ENCODE data around the gene PTGR2. TPM values are rescaled to one million over a fixed set of nuclear protein-coding genes. Genes with fewer than 3 reads are reported as not detected.
"Not testable (repeated sequence)": the region's sequence is repeated elsewhere in the genome, so short reads cannot be mapped to it uniquely, and the experiment has no call there.

Gene PTGR2
- total RNA-seq, 1 experiment from 2014 or later, result 10.0 TPM

GRCh38 chr14:73862480-73862879 is 10.8 kb downstream of the PTGR2 start:
- DNase-seq, result no peak
- H4K20me1 ChIP-seq (ENCODE audit: insufficient read depth, low read depth, low read length), result no peaks in the 10 kb centered on the region
- no peaks in the 10 kb centered on the region for H3K27me3 ChIP-seq (ENCODE audit: low read length)
- no peak overlapping the region for H3K4me3 ChIP-seq (ENCODE audit: low read length)
- peaks cover 8% of the 10 kb centered on the region for H3K4me1 ChIP-seq (ENCODE audit: low read length)
- H3K9me2 ChIP-seq (replicated peaks; ENCODE audit: insufficient read depth, low read length), result no peaks in the 10 kb centered on the region
- H3K9ac ChIP-seq (ENCODE audit: low read length), result no peak overlapping the region
- no peak overlapping the region for H2AFZ ChIP-seq (ENCODE audit: low read length)
- H3K4me2 ChIP-seq (ENCODE audit: low read depth, low read length, poor library complexity, severe bottlenecking), result no peak overlapping the region
- H3K27ac ChIP-seq (ENCODE audit: low read length), result no peak overlapping the region
- H3K36me3 ChIP-seq (ENCODE audit: insufficient read depth, low read length), result peaks cover 8% of the 10 kb centered on the region; the same call in 1 of the 2 replicates
- H3K79me2 ChIP-seq (ENCODE audit: low read length), result 0 out of 2 replicates have a peak, but pooled peaks cover 3% of the 10 kb centered on the region
- H3K9me3 ChIP-seq (ENCODE audit: low read length), result no peaks in the 10 kb centered on the region

- no peak for DNase-seq
- Histone ChIP-seq H3K4me1 (ENCODE audit: low read length) (peaks cover 8% of the 10 kb centered on the region), H3K4me2 (ENCODE audit: low read depth, low read length, poor library complexity, severe bottlenecking) (no peak overlapping the region), H3K27me3 (ENCODE audit: low read length) (no peaks in the 10 kb centered on the region), H3K9me2 (replicated peaks; ENCODE audit: insufficient read depth, low read length) (no peaks in the 10 kb centered on the region), H2AFZ (ENCODE audit: low read length) (no peak overlapping the region), H4K20me1 (ENCODE audit: insufficient read depth, low read depth, low read length) (no peaks in the 10 kb centered on the region), H3K27ac (ENCODE audit: low read length) (no peak overlapping the region), H3K9ac (ENCODE audit: low read length) (no peak overlapping the region), H3K4me3 (ENCODE audit: low read length) (no peak overlapping the region), H3K36me3 (ENCODE audit: insufficient read depth, low read length) (peaks cover 8% of the 10 kb centered on the region; the same call in 1 of the 2 replicates), H3K79me2 (ENCODE audit: low read length) (0 out of 2 replicates have a peak, but pooled peaks cover 3% of the 10 kb centered on the region), H3K9me3 (ENCODE audit: low read length) (no peaks in the 10 kb centered on the region)
These were observed 11.6 kb downstream of the PTGR2 start for GRCh38 chr14:73863209-73863608.

GRCh38 chr14:73865534-73866113 is 14.0 kb downstream of the PTGR2 start:
- H3K4me1 ChIP-seq (ENCODE audit: low read length), result no peaks in the 10 kb centered on the region
- no peak for DNase-seq
- no peak overlapping the region for H3K4me3 ChIP-seq (ENCODE audit: low read length)

GRCh38 chr14:73869754-73870153 is 18.1 kb downstream of the PTGR2 start:
- H3K4me1 ChIP-seq (ENCODE audit: low read length); H3K79me2 ChIP-seq (ENCODE audit: low read length); H3K9me3 ChIP-seq (ENCODE audit: low read length); H2AFZ ChIP-seq (ENCODE audit: low read length); H3K9ac ChIP-seq (ENCODE audit: low read length); H3K27ac ChIP-seq (ENCODE audit: low read length); H4K20me1 ChIP-seq (ENCODE audit: insufficient read depth, low read depth, low read length); DNase-seq; H3K4me2 ChIP-seq (ENCODE audit: low read depth, low read length, poor library complexity, severe bottlenecking); H3K36me3 ChIP-seq (ENCODE audit: insufficient read depth, low read length); H3K4me3 ChIP-seq (ENCODE audit: low read length); H3K27me3 ChIP-seq (ENCODE audit: low read length); H3K9me2 ChIP-seq (replicated peaks; ENCODE audit: insufficient read depth, low read length): not testable (repeated sequence)

More at GRCh38 chr14:73865534-73866113, 14.0 kb downstream of the PTGR2 start:
- Histone ChIP-seq H4K20me1 (ENCODE audit: insufficient read depth, low read depth, low read length) (no peaks in the 10 kb centered on the region), H3K79me2 (ENCODE audit: low read length) (0 out of 2 replicates have a peak, but pooled peaks cover 3% of the 10 kb centered on the region), H3K27ac (ENCODE audit: low read length) (no peak overlapping the region), H3K27me3 (ENCODE audit: low read length) (no peaks in the 10 kb centered on the region), H2AFZ (ENCODE audit: low read length) (no peak overlapping the region), H3K9ac (ENCODE audit: low read length) (no peak overlapping the region), H3K36me3 (ENCODE audit: insufficient read depth, low read length) (peaks cover 8% of the 10 kb centered on the region; the same call in 1 of the 2 replicates), H3K9me3 (ENCODE audit: low read length) (no peaks in the 10 kb centered on the region), H3K4me2 (ENCODE audit: low read depth, low read length, poor library complexity, severe bottlenecking) (no peak overlapping the region), H3K9me2 (replicated peaks; ENCODE audit: insufficient read depth, low read length) (no peaks in the 10 kb centered on the region)

GRCh38 chr14:73870525-73871235 is 19.0 kb downstream of the PTGR2 start:
- no peaks in the 10 kb centered on the region for H3K9me2 ChIP-seq (replicated peaks; ENCODE audit: insufficient read depth, low read length)
- no peaks in the 10 kb centered on the region for H3K9me3 ChIP-seq (ENCODE audit: low read length)
- H3K4me1 ChIP-seq (ENCODE audit: low read length), result peaks cover 3% of the 10 kb centered on the region; the same call in 1 of the 2 replicates
- no peaks in the 10 kb centered on the region for H3K27me3 ChIP-seq (ENCODE audit: low read length)
- H3K9ac ChIP-seq (ENCODE audit: low read length), result no peak overlapping the region
- no peaks in the 10 kb centered on the region for H3K36me3 ChIP-seq (ENCODE audit: insufficient read depth, low read length)
- no peak overlapping the region for H3K4me3 ChIP-seq (ENCODE audit: low read length)
- no peak for DNase-seq
- no peak overlapping the region for H3K4me2 ChIP-seq (ENCODE audit: low read depth, low read length, poor library complexity, severe bottlenecking)
- no peaks in the 10 kb centered on the region for H4K20me1 ChIP-seq (ENCODE audit: insufficient read depth, low read depth, low read length)
- no peak overlapping the region for H3K27ac ChIP-seq (ENCODE audit: low read length)
- no peaks in the 10 kb centered on the region for H3K79me2 ChIP-seq (ENCODE audit: low read length)
- H2AFZ ChIP-seq (ENCODE audit: low read length), result no peak overlapping the region

- Histone ChIP-seq H4K20me1 (ENCODE audit: insufficient read depth, low read depth, low read length) (no peaks in the 10 kb centered on the region), H3K4me1 (ENCODE audit: low read length) (peaks cover 3% of the 10 kb centered on the region; the same call in 1 of the 2 replicates), H3K9me2 (replicated peaks; ENCODE audit: insufficient read depth, low read length) (no peaks in the 10 kb centered on the region), H3K4me3 (ENCODE audit: low read length) (no peak overlapping the region), H3K4me2 (ENCODE audit: low read depth, low read length, poor library complexity, severe bottlenecking) (no peak overlapping the region), H2AFZ (ENCODE audit: low read length) (no peak overlapping the region), H3K9ac (ENCODE audit: low read length) (no peak overlapping the region), H3K27ac (ENCODE audit: low read length) (no peak overlapping the region), H3K36me3 (ENCODE audit: insufficient read depth, low read length) (no peaks in the 10 kb centered on the region), H3K79me2 (ENCODE audit: low read length) (no peaks in the 10 kb centered on the region), H3K27me3 (ENCODE audit: low read length) (no peaks in the 10 kb centered on the region), H3K9me3 (ENCODE audit: low read length) (no peaks in the 10 kb centered on the region)
- DNase-seq, result no peak
These were observed 22.0 kb downstream of the PTGR2 start for GRCh38 chr14:73873660-73874059.

GRCh38 chr14:73877790-73878189 is 26.2 kb downstream of the PTGR2 start:
- Histone ChIP-seq H3K79me2 (ENCODE audit: low read length) (no peaks in the 10 kb centered on the region), H3K36me3 (ENCODE audit: insufficient read depth, low read length) (no peaks in the 10 kb centered on the region), H3K27ac (ENCODE audit: low read length) (no peak overlapping the region), H3K4me3 (ENCODE audit: low read length) (no peak overlapping the region), H3K4me2 (ENCODE audit: low read depth, low read length, poor library complexity, severe bottlenecking) (no peak overlapping the region), H3K9me3 (ENCODE audit: low read length) (no peaks in the 10 kb centered on the region), H3K27me3 (ENCODE audit: low read length) (no peaks in the 10 kb centered on the region), H4K20me1 (ENCODE audit: insufficient read depth, low read depth, low read length) (no peaks in the 10 kb centered on the region), H3K9me2 (replicated peaks; ENCODE audit: insufficient read depth, low read length) (no peaks in the 10 kb centered on the region), H2AFZ (ENCODE audit: low read length) (no peak overlapping the region), H3K9ac (ENCODE audit: low read length) (no peak overlapping the region), H3K4me1 (ENCODE audit: low read length) (peaks cover 17% of the 10 kb centered on the region)
- DNase-seq, result no peak

GRCh38 chr14:73878436-73878835 is 26.8 kb downstream of the PTGR2 start:
- H3K36me3 ChIP-seq (ENCODE audit: insufficient read depth, low read length), result no peaks in the 10 kb centered on the region
- no peaks in the 10 kb centered on the region for H3K27me3 ChIP-seq (ENCODE audit: low read length)
- DNase-seq, result no peak
- no peak overlapping the region; the same call in 1 of the 2 replicates for H2AFZ ChIP-seq (ENCODE audit: low read length)
- H3K4me2 ChIP-seq (ENCODE audit: low read depth, low read length, poor library complexity, severe bottlenecking), result no peak overlapping the region
- H3K9me3 ChIP-seq (ENCODE audit: low read length), result no peaks in the 10 kb centered on the region
- no peaks in the 10 kb centered on the region for H3K79me2 ChIP-seq (ENCODE audit: low read length)
- H3K9me2 ChIP-seq (replicated peaks; ENCODE audit: insufficient read depth, low read length), result no peaks in the 10 kb centered on the region
- no peak overlapping the region for H3K9ac ChIP-seq (ENCODE audit: low read length)
- H3K4me1 ChIP-seq (ENCODE audit: low read length), result peaks cover 17% of the 10 kb centered on the region
- no peak overlapping the region for H3K4me3 ChIP-seq (ENCODE audit: low read length)
- no peaks in the 10 kb centered on the region for H4K20me1 ChIP-seq (ENCODE audit: insufficient read depth, low read depth, low read length)
- H3K27ac ChIP-seq (ENCODE audit: low read length), result no peak overlapping the region

Data from Karpas-422 (cell line).